AG08395 (cell line): Measurements from ENCODE around the gene GINM1.

Experiments
- DNase-seq: peaks from one replicate; pipeline ENCODE4 v3.0.0; 2012; ENCODE audit warnings: mixed read lengths, low spot score

The GINM1 gene

DNA sequence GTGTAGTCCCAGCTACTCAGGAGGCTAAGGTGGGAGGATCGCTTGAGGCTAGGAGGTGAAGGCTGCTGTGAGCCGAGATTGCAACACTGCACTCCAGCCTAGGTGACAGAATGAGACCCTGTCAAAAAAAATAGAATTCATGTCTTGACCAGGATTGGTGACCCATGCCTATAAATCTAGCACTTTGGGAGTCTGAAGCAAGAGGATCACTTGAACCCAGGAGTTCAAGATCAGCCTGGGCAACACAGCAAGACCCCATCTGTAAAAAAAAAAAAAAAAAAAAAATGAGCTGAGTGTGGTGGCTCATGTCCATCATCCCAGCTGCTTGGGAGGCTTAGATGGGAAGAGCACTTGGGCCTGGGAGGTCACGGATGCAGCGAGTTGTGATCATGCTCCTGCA, 34.3 kb downstream of the GINM1 start:
- no peak for DNase-seq

DNA sequence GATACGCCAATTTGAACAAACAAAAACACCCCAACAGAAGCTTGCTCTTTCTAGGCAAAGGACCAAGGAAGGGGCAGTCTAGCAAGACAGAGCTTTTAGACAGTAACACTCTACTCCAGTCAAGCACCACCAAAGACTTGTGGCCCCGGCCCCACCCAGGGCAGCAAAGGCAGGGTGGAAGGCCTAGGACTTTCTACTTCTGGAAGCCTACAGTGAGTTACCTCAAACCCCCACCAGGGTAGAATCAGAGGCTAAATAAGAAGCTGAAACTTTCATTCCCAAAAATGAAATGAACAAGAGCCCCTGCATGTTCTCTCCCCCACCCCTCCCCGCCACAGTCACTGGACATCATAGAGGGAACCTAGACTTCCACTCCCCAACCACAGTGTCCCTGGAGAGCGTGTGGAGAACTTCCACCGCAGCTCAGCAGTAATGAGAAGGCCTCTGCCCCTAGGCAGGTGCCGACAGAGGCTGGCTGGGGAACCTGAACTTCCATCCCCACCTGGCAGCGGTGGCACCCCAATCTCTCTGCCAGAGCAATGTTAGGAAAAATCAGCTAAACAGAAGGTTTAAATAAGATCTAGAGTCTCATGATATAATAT, 42.3 kb downstream of the GINM1 start:
- no peak for DNase-seq

- no peak for DNase-seq
Measured at GRCh38 chr6:149614337-149614736, 48.2 kb downstream of the GINM1 start.

DNA sequence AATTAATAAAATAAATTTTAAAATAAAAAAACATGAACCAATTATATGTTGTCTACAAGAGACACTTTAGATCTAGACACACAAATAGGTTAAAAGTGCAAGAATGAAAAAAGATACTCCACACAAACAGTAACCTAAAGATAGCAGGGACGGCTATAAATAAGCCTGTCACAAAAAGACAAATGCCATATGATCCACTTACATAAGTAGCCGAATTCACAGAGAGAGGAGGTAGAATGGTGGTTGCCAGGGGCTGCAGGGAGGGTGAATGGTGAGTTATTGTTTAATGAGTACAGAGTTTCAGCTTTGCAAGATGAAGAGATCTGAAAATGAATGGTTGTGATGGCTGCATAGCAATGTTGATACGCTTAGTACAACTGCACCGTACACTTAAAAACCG, 49.6 kb downstream of the GINM1 start:
- DNase-seq = no peak

GRCh38 chr6:149627672-149628071, 61.5 kb downstream of the GINM1 start:
- no peak for DNase-seq

GRCh38 chr6:149628875-149629510, 62.8 kb downstream of the GINM1 start:
- no peak for DNase-seq

- no peak for DNase-seq
Measured at GRCh38 chr6:149634315-149634714, 68.1 kb downstream of the GINM1 start.

- DNase-seq = no peak
Measured at GRCh38 chr6:149636124-149636523, 69.9 kb downstream of the GINM1 start.
